Bronchial epithelial cell (primary cell): ENCODE measurements around the gene HPCA. TPM values are rescaled to one million over a fixed set of nuclear protein-coding genes. Genes with fewer than 3 reads are reported as not detected.

Source experiments
- DNase-seq: peaks from one replicate; pipeline ENCODE4 v3.0.0-alpha.2; 2010; ENCODE audit warnings: low read depth
- FAIRE-seq: peaks from 2 replicates; lab custom pipeline; 2011; peaks lifted over from hg19 to GRCh38; lab: Jason Lieb, UNC
- H3K27me3 ChIP-seq: 2 replicates; pipeline ENCODE4 v1.5.1; 2011; ENCODE audit warnings: low read length; ENCODE audit not compliant: control insufficient read depth, insufficient read depth
- H3K36me3 ChIP-seq: 2 replicates; pipeline ENCODE4 v1.5.1; 2011; ENCODE audit warnings: low read length; ENCODE audit not compliant: control insufficient read depth, insufficient read depth
- H3K4me3 ChIP-seq: 2 replicates; pipeline ENCODE4 v1.5.1; 2011; ENCODE audit warnings: mild to moderate bottlenecking, low read depth, low read length, control low read depth
- CTCF ChIP-seq: IDR thresholded peaks from 2 replicates; pipeline ENCODE4 v1.5.1; 2011; ENCODE audit warnings: mild to moderate bottlenecking, moderate library complexity, low read length, control low read depth, inconsistent platforms; ENCODE audit not compliant: insufficient read depth, severe bottlenecking
- total RNA-seq: library from RNA; depleted of rRNA; stranded (reverse); fragments of >200 nt; gene quantifications from 2 replicates; pipeline ENCODE4 v1.2.1, GENCODE V29; 2014

Gene HPCA
- total RNA-seq, 1 donor from 2014 or later, result not detected

DNA sequence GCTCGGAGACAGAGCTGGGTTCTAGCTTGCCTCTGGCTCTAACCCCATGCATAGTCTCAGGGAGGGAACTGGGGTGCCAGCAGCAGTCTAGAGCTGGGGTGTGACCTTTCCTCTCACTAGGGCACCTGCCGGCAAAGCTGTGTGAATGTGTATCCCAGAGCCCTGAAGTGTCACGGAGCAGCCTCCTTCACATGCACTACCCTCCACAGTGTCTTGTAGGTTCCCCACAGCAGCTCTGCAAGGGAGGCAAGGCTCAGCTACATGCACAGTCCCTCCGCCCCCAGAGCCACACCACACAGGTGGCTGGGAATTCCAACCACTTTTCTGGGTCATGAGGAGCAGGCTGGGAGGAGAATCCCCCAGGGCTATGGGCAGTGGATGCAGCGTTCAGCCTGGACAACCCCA is 7.7 kb upstream of the HPCA start:
- no peak for TF ChIP-seq CTCF
- no peak for FAIRE-seq
- DNase-seq, result no peak
- Histone ChIP-seq H3K4me3 (no peak overlapping the region), H3K27me3 (no peaks in the 10 kb centered on the region), H3K36me3 (no peaks in the 10 kb centered on the region)

DNA sequence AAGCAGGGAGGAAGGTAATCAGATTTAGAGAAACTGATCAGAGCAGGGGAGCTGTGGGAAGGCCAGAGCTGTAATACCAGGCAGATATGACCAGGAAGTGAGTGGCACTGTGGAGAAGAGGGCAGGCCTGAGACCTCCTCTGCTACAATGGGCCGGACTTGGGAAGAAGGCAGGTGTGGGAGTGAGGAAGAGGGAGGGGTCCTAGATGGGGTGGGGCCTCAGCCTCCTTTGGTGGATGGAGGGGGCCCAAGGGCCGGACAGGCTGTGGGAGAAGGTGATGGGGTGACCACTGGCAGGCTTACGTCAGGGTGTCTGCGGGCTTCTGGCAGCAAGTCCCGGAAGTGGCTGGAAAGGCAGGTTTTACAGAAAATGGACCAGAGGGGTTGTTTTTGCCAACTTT is 5.0 kb upstream of the HPCA start:
- DNase-seq (no peak), FAIRE-seq (no peak)
- Histone ChIP-seq H3K4me3 (no peak overlapping the region), H3K27me3 (peaks cover 11% of the 10 kb centered on the region), H3K36me3 (no peaks in the 10 kb centered on the region)
- no peak for TF ChIP-seq CTCF

- no peak for DNase-seq
- no peak for TF ChIP-seq CTCF
- Histone ChIP-seq H3K27me3 (peaks cover 13% of the 10 kb centered on the region), H3K36me3 (no peaks in the 10 kb centered on the region), H3K4me3 (no peak overlapping the region)
- FAIRE-seq, result no peak
These were observed 4.1 kb upstream of the HPCA start for GRCh38 chr1:32881871-32882850.

GRCh38 chr1:32883338-32884031 is 2.8 kb upstream of the HPCA start:
- H3K36me3 ChIP-seq, result no peaks in the 10 kb centered on the region

GRCh38 chr1:32884032-32884372 is 2.3 kb upstream of the HPCA start:
- Histone ChIP-seq H3K36me3 (no peaks in the 10 kb centered on the region), H3K4me3 (no peak overlapping the region), H3K27me3 (peaks cover 13% of the 10 kb centered on the region)
- no peak for TF ChIP-seq CTCF
- no peak for DNase-seq
- no peak for FAIRE-seq

More at GRCh38 chr1:32883338-32884031, 2.8 kb upstream of the HPCA start:
- TF ChIP-seq CTCF, result no peak
- FAIRE-seq (no peak), DNase-seq (no peak)
- Histone ChIP-seq H3K27me3 (peaks cover 13% of the 10 kb centered on the region), H3K4me3 (no peak overlapping the region)
